Measurements from ENCODE around the gene ARHGEF19. TPM values are rescaled to one million over a fixed set of nuclear protein-coding genes. Genes with fewer than 3 reads are reported as not detected.

The ARHGEF19 gene
- total and polyA plus RNA-seq, 10 donors = 3.5 to 12.9 (median 7.8) TPM

- H3K36me3 ChIP-seq = peaks cover 4 to 78% (median 57%) of the 10 kb centered on the region in 6 donors
- DNase-seq = no peak
- TF ChIP-seq POLR2A (IDR thresholded peaks at IDR 0.05) (no peak), CTCF (IDR thresholded peaks at IDR 0.05 in 8 of 11, conservative IDR thresholded peaks at IDR 0.05 in 3 of 11) (no peak), POLR2AphosphoS5 (IDR thresholded peaks at IDR 0.05) (no peak)
- peaks cover 11 to 28% (median 18%) of the 10 kb centered on the region in 6 donors for H3K4me1 ChIP-seq
- no peaks in the 10 kb centered on the region for H3K27me3 ChIP-seq (replicated peaks in 1 of 7)
- H3K4me3 ChIP-seq = no peak overlapping the region
- H3K9me3 ChIP-seq = no peaks in the 10 kb centered on the region
- H3K27ac ChIP-seq = no peak overlapping the region
- intact Hi-C loops (cut with DNase I; ENCODE audit: low total_unique reads) = no loop called here
- WGBS, 5 donors = 84 to 91% (median 88%) methylated on average over 5 of the region's 5 CpGs
These were observed 41.0 kb upstream of the ARHGEF19 start for GRCh38 chr1:16253332-16253922.

GRCh38 chr1:16252912-16253311 lies 40.5 kb upstream of the ARHGEF19 start:
- H3K27me3 ChIP-seq (replicated peaks in 1 of 7) = no peaks in the 10 kb centered on the region

GRCh38 chr1:16251381-16251780 lies 38.9 kb upstream of the ARHGEF19 start:
- Histone ChIP-seq H3K4me3 (no peak overlapping the region), H3K9me3 (no peaks in the 10 kb centered on the region), H3K36me3 (peaks cover 4 to 88% (median 55%) of the 10 kb centered on the region in 6 donors), H3K27ac (peak overlapping the region in 1 of 8 donors; percentile 67), H3K4me1 (peaks cover 11 to 42% (median 22%) of the 10 kb centered on the region in 6 donors), H3K27me3 (replicated peaks in 1 of 7) (no peaks in the 10 kb centered on the region)
- intact Hi-C loops (cut with DNase I; ENCODE audit: low total_unique reads) = no loop called here
- TF ChIP-seq POLR2A (IDR thresholded peaks at IDR 0.05) (no peak), POLR2AphosphoS5 (IDR thresholded peaks at IDR 0.05) (peak in 1 of 3 donors; percentile 1), CTCF (IDR thresholded peaks at IDR 0.05 in 8 of 11, conservative IDR thresholded peaks at IDR 0.05 in 3 of 11) (no peak)
- DNase-seq = no peak
- 93 to 98% (median 95%) methylated on average over 10 of the region's 10 CpGs for WGBS, 5 donors

More at GRCh38 chr1:16252912-16253311, 40.5 kb upstream of the ARHGEF19 start:
- Histone ChIP-seq H3K4me3 (no peak overlapping the region), H3K36me3 (peaks cover 4 to 82% (median 59%) of the 10 kb centered on the region in 6 donors), H3K27ac (no peak overlapping the region), H3K4me1 (peaks cover 11 to 30% (median 22%) of the 10 kb centered on the region in 6 donors), H3K9me3 (no peaks in the 10 kb centered on the region)
- no peak for TF ChIP-seq CTCF (IDR thresholded peaks at IDR 0.05 in 8 of 11, conservative IDR thresholded peaks at IDR 0.05 in 3 of 11)
- no peak for DNase-seq
- WGBS, 5 donors = 82 to 96% (median 88%) methylated on average over 2 of the region's 2 CpGs
- intact Hi-C loops (cut with DNase I; ENCODE audit: low total_unique reads) = no loop called here

GRCh38 chr1:16250524-16251251 lies 38.2 kb upstream of the ARHGEF19 start:
- DNase-seq = no peak
- TF ChIP-seq POLR2A (IDR thresholded peaks at IDR 0.05) = no peak
- TF ChIP-seq POLR2AphosphoS5 (IDR thresholded peaks at IDR 0.05) = peak; percentile 2 to 51 (median 16)
- no peak for TF ChIP-seq CTCF (IDR thresholded peaks at IDR 0.05 in 8 of 11, conservative IDR thresholded peaks at IDR 0.05 in 3 of 11)
- WGBS, 5 donors = 88 to 94% (median 92%) methylated on average over 15 of the region's 15 CpGs
- no peaks in the 10 kb centered on the region for H3K9me3 ChIP-seq
- no peaks in the 10 kb centered on the region for H3K27me3 ChIP-seq (replicated peaks in 1 of 7)
- peaks cover 11 to 42% (median 22%) of the 10 kb centered on the region in 6 donors for H3K4me1 ChIP-seq
- no peak overlapping the region for H3K4me3 ChIP-seq
- peak overlapping the region in 5 of 8 donors; percentile 29 to 67 (median 59) for H3K27ac ChIP-seq
- intact Hi-C loops (cut with DNase I; ENCODE audit: low total_unique reads) = no loop called here
- peaks cover 4 to 88% (median 49%) of the 10 kb centered on the region in 6 donors for H3K36me3 ChIP-seq

Data from spleen (tissue), 11 donors.